HL-60 (cell line): ENCODE data around the gene OR2A25.

Source experiments
- GABPA ChIP-seq: IDR thresholded peaks from 2 replicates; pipeline ENCODE4 v1.6.1; 2012; ENCODE audit warnings: low read depth
- TF ChIP-seq, protein P1 (sequence below): IDR thresholded peaks from one replicate; pipeline ENCODE4 v1.5.1; 2011; ENCODE audit warnings: low read length, control low read depth, inconsistent platforms; ENCODE audit not compliant: insufficient read depth

DNA sequence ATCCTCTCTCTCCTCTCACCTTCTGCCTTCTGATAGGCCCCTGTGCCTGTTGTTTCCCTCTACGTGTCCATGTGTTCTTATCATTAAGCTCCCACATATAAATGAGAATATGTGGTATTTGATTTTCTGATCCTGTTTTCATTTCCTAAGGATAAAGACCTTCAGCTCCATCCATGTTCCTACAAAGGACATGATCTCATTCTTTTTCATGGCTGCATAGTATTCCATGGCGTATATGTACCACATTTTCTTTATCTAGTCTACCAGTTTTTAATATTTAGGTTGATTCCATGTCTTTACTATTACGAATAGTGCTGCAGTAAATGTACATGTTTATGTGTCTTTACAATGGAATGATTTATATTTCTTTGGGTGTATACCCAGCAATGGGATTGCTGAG, 21.1 kb downstream of the OR2A25 start:
- TF ChIP-seq, protein P1, sequence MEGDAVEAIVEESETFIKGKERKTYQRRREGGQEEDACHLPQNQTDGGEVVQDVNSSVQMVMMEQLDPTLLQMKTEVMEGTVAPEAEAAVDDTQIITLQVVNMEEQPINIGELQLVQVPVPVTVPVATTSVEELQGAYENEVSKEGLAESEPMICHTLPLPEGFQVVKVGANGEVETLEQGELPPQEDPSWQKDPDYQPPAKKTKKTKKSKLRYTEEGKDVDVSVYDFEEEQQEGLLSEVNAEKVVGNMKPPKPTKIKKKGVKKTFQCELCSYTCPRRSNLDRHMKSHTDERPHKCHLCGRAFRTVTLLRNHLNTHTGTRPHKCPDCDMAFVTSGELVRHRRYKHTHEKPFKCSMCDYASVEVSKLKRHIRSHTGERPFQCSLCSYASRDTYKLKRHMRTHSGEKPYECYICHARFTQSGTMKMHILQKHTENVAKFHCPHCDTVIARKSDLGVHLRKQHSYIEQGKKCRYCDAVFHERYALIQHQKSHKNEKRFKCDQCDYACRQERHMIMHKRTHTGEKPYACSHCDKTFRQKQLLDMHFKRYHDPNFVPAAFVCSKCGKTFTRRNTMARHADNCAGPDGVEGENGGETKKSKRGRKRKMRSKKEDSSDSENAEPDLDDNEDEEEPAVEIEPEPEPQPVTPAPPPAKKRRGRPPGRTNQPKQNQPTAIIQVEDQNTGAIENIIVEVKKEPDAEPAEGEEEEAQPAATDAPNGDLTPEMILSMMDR = no peak
- TF ChIP-seq GABPA = no peak
